Right kidney (tissue), 1 donor: ENCODE data around the gene PTPN14.

Source experiments
- DNase-seq: peaks from one replicate; pipeline ENCODE4 v3.0.0-alpha.2; 2016

Gene PTPN14

GRCh38 chr1:214306269-214306668 lies 245.1 kb downstream of the PTPN14 start:
- DNase-seq = no peak

GRCh38 chr1:214305164-214305751 lies 246.1 kb downstream of the PTPN14 start:
- no peak for DNase-seq

- no peak for DNase-seq
Observed at GRCh38 chr1:214303141-214303930, 248.1 kb downstream of the PTPN14 start.

- no peak for DNase-seq
Observed at GRCh38 chr1:214301526-214301925, 249.9 kb downstream of the PTPN14 start.

GRCh38 chr1:214300149-214300780 lies 251.1 kb downstream of the PTPN14 start:
- no peak for DNase-seq
